Nephron (organoid): ENCODE results near the gene PRTN3.

Source experiments
- H3K27ac Mint-ChIP-seq, 3 experiments: 2 replicates each; pipeline ENCODE4 v1.8.0; 2020; ENCODE audit warnings: mixed read lengths in 3 of 3, mild to moderate bottlenecking in 2 of 3, moderate library complexity in 1 of 3
- H3K27me3 Mint-ChIP-seq: 2 replicates; pipeline ENCODE4 v1.8.0; 2021; ENCODE audit warnings: low read depth, mild to moderate bottlenecking, moderate library complexity, mixed read lengths
- H3K36me3 Mint-ChIP-seq: 2 replicates; pipeline ENCODE4 v1.8.0; 2020; ENCODE audit warnings: low read depth, mixed read lengths
- H3K4me1 Mint-ChIP-seq: 2 replicates; pipeline ENCODE4 v1.8.0; 2020; ENCODE audit warnings: mixed read lengths
- H3K4me3 Mint-ChIP-seq, 3 experiments: 2 replicates each; pipeline ENCODE4 v1.8.0; 2020; ENCODE audit warnings: mild to moderate bottlenecking in 3 of 3, mixed read lengths in 3 of 3, moderate library complexity in 2 of 3
- H3K9me3 Mint-ChIP-seq: 2 replicates; pipeline ENCODE4 v1.8.0; 2020; ENCODE audit warnings: mixed read lengths
- CTCF ChIP-seq, 3 experiments: fragments of 200-600 bp; sonication (generic); IDR thresholded peaks; one replicate each; pipeline ENCODE4 v1.5.0; 2021; ENCODE audit warnings: antibody characterized with exemption in 3 of 3; ENCODE audit not compliant: unreplicated experiment in 3 of 3

The PRTN3 gene

GRCh38 chr19:855566-856120, 14.8 kb downstream of the PRTN3 start:
- Mint-ChIP-seq H3K36me3 (no peaks in the 10 kb centered on the region), H3K4me3 (no peak overlapping the region), H3K9me3 (no peaks in the 10 kb centered on the region), H3K4me1 (no peaks in the 10 kb centered on the region), H3K27me3 (peaks cover 23% of the 10 kb centered on the region), H3K27ac (no peak overlapping the region)
- TF ChIP-seq CTCF (IDR thresholded peaks at IDR 0.05; ENCODE audit: unreplicated experiment in 3 of 3), result no peak

GRCh38 chr19:858284-858683, 17.5 kb downstream of the PRTN3 start:
- H3K9me3 Mint-ChIP-seq, result no peaks in the 10 kb centered on the region
- TF ChIP-seq CTCF (IDR thresholded peaks at IDR 0.05; ENCODE audit: unreplicated experiment in 3 of 3), result no peak
- H3K27ac Mint-ChIP-seq, result no peak overlapping the region
- no peak overlapping the region for H3K4me3 Mint-ChIP-seq
- no peaks in the 10 kb centered on the region for H3K4me1 Mint-ChIP-seq
- H3K36me3 Mint-ChIP-seq, result no peaks in the 10 kb centered on the region
- peaks cover 43% of the 10 kb centered on the region for H3K27me3 Mint-ChIP-seq

GRCh38 chr19:858868-859843, 18.4 kb downstream of the PRTN3 start, which contains the start of gene CFD:
TSS of gene CFD (plus strand) at chr19:859664. CDS start at chr19:859690, 26 bp downstream.
- no peak for TF ChIP-seq CTCF (IDR thresholded peaks at IDR 0.05; ENCODE audit: unreplicated experiment in 3 of 3)
- Mint-ChIP-seq H3K9me3 (no peaks in the 10 kb centered on the region), H3K4me3 (peak within 1 kb of the TSS in 2 of 3 experiments; percentile 10 to 27), H3K27ac (no peak within 1 kb of the TSS), H3K27me3 (peaks cover 50% of the 10 kb centered on the region), H3K36me3 (no peaks in the 10 kb centered on the region), H3K4me1 (no peaks in the 10 kb centered on the region)

GRCh38 chr19:861141-861755, 20.4 kb downstream of the PRTN3 start:
- no peaks in the 10 kb centered on the region for H3K9me3 Mint-ChIP-seq
- H3K27me3 Mint-ChIP-seq, result peaks cover 53% of the 10 kb centered on the region
- peak overlapping the region in 1 of 3 experiments; percentile 51 for H3K4me3 Mint-ChIP-seq
- no peak overlapping the region for H3K27ac Mint-ChIP-seq
- H3K4me1 Mint-ChIP-seq, result no peaks in the 10 kb centered on the region
- peaks cover 7% of the 10 kb centered on the region for H3K36me3 Mint-ChIP-seq
- no peak for TF ChIP-seq CTCF (IDR thresholded peaks at IDR 0.05; ENCODE audit: unreplicated experiment in 3 of 3)

GRCh38 chr19:861756-862580, 21.2 kb downstream of the PRTN3 start:
- TF ChIP-seq CTCF (IDR thresholded peaks at IDR 0.05; ENCODE audit: unreplicated experiment in 3 of 3), result no peak
- Mint-ChIP-seq H3K4me1 (no peaks in the 10 kb centered on the region), H3K36me3 (peaks cover 7% of the 10 kb centered on the region), H3K27ac (no peak overlapping the region), H3K27me3 (peaks cover 52% of the 10 kb centered on the region), H3K9me3 (no peaks in the 10 kb centered on the region), H3K4me3 (peak overlapping the region in 1 of 3 experiments; percentile 51)
